Measurements from ENCODE around the gene LARGE1.
"Not testable (repeated sequence)": the region's sequence is repeated elsewhere in the genome, so short reads cannot be mapped to it uniquely, and the experiment has no call there.

Gene LARGE1

GRCh38 chr22:33860386-33860785, 59.9 kb downstream of the LARGE1 start:
- H3K4me3 ChIP-seq (ENCODE audit: low read depth, low read length): no peak overlapping the region
- TF ChIP-seq CTCF (IDR thresholded peaks at IDR 0.05; ENCODE audit: low read depth, low read length, missing control alignments): no peak
- DNase-seq (ENCODE audit: low read depth): no peak
- in situ Hi-C loops (cut with HindIII; ENCODE audit: low sequenced_read_pairs): no loop called here

GRCh38 chr22:33859311-33859710, 61.0 kb downstream of the LARGE1 start:
- in situ Hi-C loops (cut with HindIII; ENCODE audit: low sequenced_read_pairs): no loop called here
- H3K4me3 ChIP-seq (ENCODE audit: low read depth, low read length): no peak overlapping the region
- TF ChIP-seq CTCF (IDR thresholded peaks at IDR 0.05; ENCODE audit: low read depth, low read length, missing control alignments): no peak
- DNase-seq (ENCODE audit: low read depth): no peak

GRCh38 chr22:33858653-33859052, 61.6 kb downstream of the LARGE1 start:
- in situ Hi-C loops (cut with HindIII; ENCODE audit: low sequenced_read_pairs); H3K4me3 ChIP-seq (ENCODE audit: low read depth, low read length); DNase-seq (ENCODE audit: low read depth): not testable (repeated sequence)

- DNase-seq (ENCODE audit: low read depth); H3K4me3 ChIP-seq (ENCODE audit: low read depth, low read length); in situ Hi-C loops (cut with HindIII; ENCODE audit: low sequenced_read_pairs): not testable (repeated sequence)
Observed at GRCh38 chr22:33857767-33858166, 62.5 kb downstream of the LARGE1 start.

GRCh38 chr22:33854724-33855123, 65.6 kb downstream of the LARGE1 start:
- DNase-seq (ENCODE audit: low read depth): no peak
- TF ChIP-seq CTCF (IDR thresholded peaks at IDR 0.05; ENCODE audit: low read depth, low read length, missing control alignments): no peak
- no peak overlapping the region for H3K4me3 ChIP-seq (ENCODE audit: low read depth, low read length)
- in situ Hi-C loops (cut with HindIII; ENCODE audit: low sequenced_read_pairs): no loop called here

GRCh38 chr22:33853200-33854097, 66.8 kb downstream of the LARGE1 start:
- no peak for TF ChIP-seq CTCF (IDR thresholded peaks at IDR 0.05; ENCODE audit: low read depth, low read length, missing control alignments)
- peak overlapping the region; percentile 34 for H3K4me3 ChIP-seq (ENCODE audit: low read depth, low read length)
- in situ Hi-C loops (cut with HindIII; ENCODE audit: low sequenced_read_pairs): no loop called here
- peak; percentile 60 for DNase-seq (ENCODE audit: low read depth)

GRCh38 chr22:33851821-33852384, 68.4 kb downstream of the LARGE1 start:
- TF ChIP-seq CTCF (IDR thresholded peaks at IDR 0.05; ENCODE audit: low read depth, low read length, missing control alignments): no peak
- in situ Hi-C loops (cut with HindIII; ENCODE audit: low sequenced_read_pairs): no loop called here
- no peak overlapping the region for H3K4me3 ChIP-seq (ENCODE audit: low read depth, low read length)
- no peak for DNase-seq (ENCODE audit: low read depth)

All from astrocyte of the cerebellum (primary cell).